Mesenchymal stem cell (in vitro differentiated cells and primary cell): ENCODE measurements around the gene MCM6.

Source experiments
- DNase-seq: peaks from one replicate; pipeline ENCODE4 v3.0.0-alpha.2; 2013
- H2AFZ ChIP-seq: one replicate; pipeline ENCODE4 v1.6.1; 2013; ENCODE audit warnings: low read depth, mild to moderate bottlenecking, control low read depth, inconsistent platforms, low read length, moderate library complexity
- H2AK5ac ChIP-seq: 2 replicates; pipeline ENCODE4 v1.6.1; 2013; ENCODE audit warnings: low read length, moderate library complexity, mild to moderate bottlenecking, inconsistent platforms; ENCODE audit not compliant: severe bottlenecking
- H2BK120ac ChIP-seq: one replicate; pipeline ENCODE4 v1.6.1; 2013; ENCODE audit warnings: low read depth, mild to moderate bottlenecking, inconsistent platforms, low read length, moderate library complexity
- H2BK12ac ChIP-seq, 2 experiments: one replicate each; pipeline ENCODE4 v1.6.1; 2013; ENCODE audit warnings: inconsistent platforms in 2 of 2, low read length in 2 of 2, mild to moderate bottlenecking in 2 of 2, moderate library complexity in 2 of 2, control low read depth in 1 of 2
- H2BK15ac ChIP-seq: one replicate; pipeline ENCODE4 v1.6.1; 2013; ENCODE audit warnings: mild to moderate bottlenecking, low read depth, inconsistent platforms; ENCODE audit not compliant: poor library complexity, severe bottlenecking
- H2BK5ac ChIP-seq: 2 replicates; pipeline ENCODE4 v1.6.1; 2013; ENCODE audit warnings: low read depth, mild to moderate bottlenecking, low read length, control low read depth, inconsistent platforms; ENCODE audit not compliant: poor library complexity, severe bottlenecking
- H3K14ac ChIP-seq, 2 experiments: one replicate each; pipeline ENCODE4 v1.6.1; 2013; ENCODE audit warnings: inconsistent platforms in 2 of 2, low read length in 2 of 2, control low read depth in 1 of 2, mild to moderate bottlenecking in 1 of 2, moderate library complexity in 1 of 2
- H3K18ac ChIP-seq, 2 experiments: one replicate each; pipeline ENCODE4 v1.6.1; 2013; ENCODE audit warnings: inconsistent platforms in 2 of 2, low read length in 2 of 2, control low read depth in 1 of 2, low read depth in 1 of 2, mild to moderate bottlenecking in 1 of 2
- H3K23ac ChIP-seq, 2 experiments: one replicate each; pipeline ENCODE4 v1.6.1; 2013; ENCODE audit warnings: inconsistent platforms in 2 of 2, low read length in 2 of 2, mild to moderate bottlenecking in 2 of 2, moderate library complexity in 2 of 2, control low read depth in 1 of 2
- H3K27ac ChIP-seq: 2 replicates; pipeline ENCODE4 v1.5.1; 2013; ENCODE audit warnings: mild to moderate bottlenecking, moderate library complexity, low read length, control low read depth, inconsistent platforms; ENCODE audit not compliant: poor library complexity, severe bottlenecking
- H3K27me3 ChIP-seq, 2 experiments: 2 replicates each; pipeline versions ENCODE4 v1.6.1 to v1.7.0; 2013; ENCODE audit warnings: low read length in 2 of 2, mild to moderate bottlenecking in 2 of 2, moderate library complexity in 2 of 2, control low read depth in 1 of 2, inconsistent platforms in 1 of 2; ENCODE audit not compliant: control insufficient read depth in 1 of 2, insufficient read depth in 1 of 2
- H3K36me3 ChIP-seq, 2 experiments: 2 replicates each; pipeline versions ENCODE4 v1.6.1 to v1.7.0; 2013; ENCODE audit warnings: low read length in 2 of 2, control low read depth in 1 of 2, inconsistent platforms in 1 of 2, low read depth in 1 of 2, mild to moderate bottlenecking in 1 of 2; ENCODE audit not compliant: insufficient read depth in 2 of 2, control insufficient read depth in 1 of 2
- H3K4ac ChIP-seq, 2 experiments: one replicate each; pipeline ENCODE4 v1.6.1; 2013; ENCODE audit warnings: inconsistent platforms in 2 of 2, low read length in 2 of 2, mild to moderate bottlenecking in 2 of 2, moderate library complexity in 2 of 2, control low read depth in 1 of 2, low read depth in 1 of 2
- H3K4me1 ChIP-seq: 2 replicates; pipeline ENCODE4 v1.6.1; 2013; ENCODE audit warnings: low read depth, low read length, control low read depth; ENCODE audit not compliant: control insufficient read depth, insufficient read depth
- H3K4me2 ChIP-seq: 2 replicates; pipeline ENCODE4 v1.6.1; 2013; ENCODE audit warnings: low read length, mild to moderate bottlenecking, inconsistent platforms; ENCODE audit not compliant: poor library complexity, severe bottlenecking
- H3K4me3 ChIP-seq, 2 experiments: 2 replicates each; pipeline versions ENCODE4 v1.5.1 to v1.7.0; 2013; ENCODE audit warnings: low read length in 2 of 2, mild to moderate bottlenecking in 2 of 2, control low read depth in 1 of 2, low read depth in 1 of 2; ENCODE audit not compliant: insufficient read depth in 1 of 2
- H3K79me1 ChIP-seq: replicated peaks from 2 replicates; pipeline ENCODE4 v1.6.1; 2013; ENCODE audit warnings: mild to moderate bottlenecking, control low read depth, low read length, inconsistent platforms; ENCODE audit not compliant: poor library complexity, severe bottlenecking
- H3K9ac ChIP-seq: 2 replicates; pipeline ENCODE4 v1.7.0; 2013; ENCODE audit warnings: mild to moderate bottlenecking, low read length, moderate library complexity
- H3K9me3 ChIP-seq: 2 replicates; pipeline ENCODE4 v1.7.0; 2013; ENCODE audit warnings: mild to moderate bottlenecking, low read length; ENCODE audit not compliant: control insufficient read depth
- H4K8ac ChIP-seq: one replicate; pipeline ENCODE4 v1.6.1; 2013; ENCODE audit warnings: inconsistent platforms, mild to moderate bottlenecking, low read length, moderate library complexity
- H4K91ac ChIP-seq: one replicate; pipeline ENCODE4 v1.6.1; 2013; ENCODE audit warnings: mild to moderate bottlenecking, low read length, inconsistent platforms
- WGBS: methylation state at CpG from one replicate; pipeline ENCODE4 v1.1.7; 2013; ENCODE audit warnings: mixed read lengths; 5-methylcytosine and 5-hydroxymethylcytosine counted together

MCM6 gene

GRCh38 chr2:135840601-135841000, 35.6 kb downstream of the MCM6 start:
- no peak overlapping the region for H2AK5ac ChIP-seq
- no peak overlapping the region for H4K8ac ChIP-seq
- 54% methylated on average over 2 of the region's 2 CpGs for WGBS
- H2BK5ac ChIP-seq = no peak overlapping the region
- no peak overlapping the region for H3K27ac ChIP-seq
- peak; percentile 41 for DNase-seq
- H2BK15ac ChIP-seq = no peak overlapping the region
- peaks cover 0 to 20% of the 10 kb centered on the region in 2 experiments for H3K36me3 ChIP-seq
- H3K27me3 ChIP-seq = no peaks in the 10 kb centered on the region
- H2BK120ac ChIP-seq = no peak overlapping the region
- H3K4me1 ChIP-seq = peaks cover 1% of the 10 kb centered on the region
- H3K4ac ChIP-seq = no peak overlapping the region
- H3K4me3 ChIP-seq = peak overlapping the region in 1 of 2 experiments; percentile 69
- no peak overlapping the region for H3K23ac ChIP-seq
- no peak overlapping the region for H4K91ac ChIP-seq
- no peaks in the 10 kb centered on the region for H3K79me1 ChIP-seq
- H2AFZ ChIP-seq = no peak overlapping the region
- no peak overlapping the region for H2BK12ac ChIP-seq
- no peak overlapping the region for H3K4me2 ChIP-seq
- H3K18ac ChIP-seq = no peak overlapping the region
- H3K9ac ChIP-seq = peak overlapping the region; percentile 63
- no peak overlapping the region for H3K14ac ChIP-seq
- H3K9me3 ChIP-seq = no peaks in the 10 kb centered on the region

GRCh38 chr2:135839713-135840112, 36.5 kb downstream of the MCM6 start:
- H3K14ac ChIP-seq = no peak overlapping the region
- peak; percentile 30 for DNase-seq
- no CpG with 5 or more reads among the region's 2 CpGs for WGBS
- H4K8ac ChIP-seq = no peak overlapping the region
- no peaks in the 10 kb centered on the region for H3K27me3 ChIP-seq
- no peak overlapping the region for H2BK5ac ChIP-seq
- peaks cover 1% of the 10 kb centered on the region for H3K4me1 ChIP-seq
- no peak overlapping the region for H3K4me2 ChIP-seq
- no peak overlapping the region for H3K4me3 ChIP-seq
- H2BK120ac ChIP-seq = no peak overlapping the region
- no peak overlapping the region for H2AFZ ChIP-seq
- H2AK5ac ChIP-seq = no peak overlapping the region
- H4K91ac ChIP-seq = no peak overlapping the region
- H3K4ac ChIP-seq = no peak overlapping the region
- H3K36me3 ChIP-seq = peaks cover 0 to 11% of the 10 kb centered on the region in 2 experiments
- H2BK15ac ChIP-seq = no peak overlapping the region
- no peak overlapping the region for H2BK12ac ChIP-seq
- no peak overlapping the region for H3K27ac ChIP-seq
- no peaks in the 10 kb centered on the region for H3K9me3 ChIP-seq
- H3K79me1 ChIP-seq = no peaks in the 10 kb centered on the region
- H3K9ac ChIP-seq = peak overlapping the region; percentile 63
- no peak overlapping the region for H3K23ac ChIP-seq
- H3K18ac ChIP-seq = no peak overlapping the region

GRCh38 chr2:135838502-135838901, 37.7 kb downstream of the MCM6 start:
- no peaks in the 10 kb centered on the region for H3K79me1 ChIP-seq
- H3K4me2 ChIP-seq = no peak overlapping the region
- H3K9me3 ChIP-seq = no peaks in the 10 kb centered on the region
- no peak overlapping the region for H3K23ac ChIP-seq
- no peak overlapping the region for H2BK120ac ChIP-seq
- no peak overlapping the region for H4K8ac ChIP-seq
- H3K4me1 ChIP-seq = peaks cover 1% of the 10 kb centered on the region
- H4K91ac ChIP-seq = no peak overlapping the region
- 98% methylated on average over 2 of the region's 3 CpGs for WGBS
- H2AK5ac ChIP-seq = no peak overlapping the region
- no peaks in the 10 kb centered on the region for H3K27me3 ChIP-seq
- H3K9ac ChIP-seq = no peak overlapping the region
- no peak overlapping the region for H3K14ac ChIP-seq
- no peak overlapping the region for H3K18ac ChIP-seq
- DNase-seq = no peak
- H3K4ac ChIP-seq = no peak overlapping the region
- H3K36me3 ChIP-seq = peaks cover 0 to 2% of the 10 kb centered on the region in 2 experiments
- no peak overlapping the region for H2BK5ac ChIP-seq
- H2AFZ ChIP-seq = no peak overlapping the region
- H3K4me3 ChIP-seq = no peak overlapping the region
- H2BK15ac ChIP-seq = no peak overlapping the region
- no peak overlapping the region for H2BK12ac ChIP-seq
- H3K27ac ChIP-seq = no peak overlapping the region

DNA sequence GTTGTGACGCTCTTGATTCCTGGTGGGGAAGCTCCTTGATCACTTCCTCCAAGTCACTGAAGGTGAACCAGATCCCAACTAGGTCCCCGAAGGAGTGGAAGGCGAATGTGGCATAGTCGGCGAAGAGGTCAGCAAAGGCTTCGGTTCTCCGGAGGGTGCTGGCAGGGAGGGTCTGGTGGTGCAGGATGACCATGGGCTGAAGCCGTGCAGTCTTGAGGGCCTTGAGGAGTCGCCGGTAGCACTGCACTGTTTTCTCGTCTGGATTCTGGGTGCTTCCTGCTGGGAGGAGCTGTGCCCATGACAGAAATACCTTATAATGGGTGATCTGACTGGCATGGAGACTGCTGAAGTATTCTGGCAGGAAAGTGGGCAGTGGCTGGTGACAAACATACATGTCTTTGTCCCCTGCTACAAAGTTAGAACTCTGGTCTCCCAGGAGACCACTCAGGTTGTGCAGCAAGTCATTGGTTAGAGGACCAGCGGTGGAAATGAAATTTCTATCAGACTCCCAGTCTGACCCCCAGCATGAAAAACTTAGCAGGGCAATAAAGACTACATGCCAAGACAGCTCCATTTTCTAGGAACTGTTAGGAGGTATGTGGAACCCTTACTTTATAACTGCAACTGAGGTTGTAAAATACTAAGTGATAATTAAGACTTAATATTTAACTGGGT, 39.5 kb downstream of the MCM6 start, which contains the start of gene LCT:
LCT (minus strand) TSS at position 589 of the 675 bp plus-strand sequence; CDS start at position 574, 15 bp downstream.
- no peak for DNase-seq
- H2BK12ac ChIP-seq = no peak within 1 kb of the TSS
- no peak within 1 kb of the TSS for H2AFZ ChIP-seq
- no peak within 1 kb of the TSS for H3K4me3 ChIP-seq
- WGBS = 93% methylated on average over 12 of the region's 12 CpGs
- H3K9ac ChIP-seq = no peak within 1 kb of the TSS
- no peak within 1 kb of the TSS for H3K14ac ChIP-seq
- no peaks in the 10 kb centered on the region for H3K79me1 ChIP-seq
- H3K18ac ChIP-seq = peak within 1 kb of the TSS in 1 of 2 experiments; percentile 11
- no peak within 1 kb of the TSS for H4K8ac ChIP-seq
- no peaks in the 10 kb centered on the region for H3K9me3 ChIP-seq
- no peak within 1 kb of the TSS for H4K91ac ChIP-seq
- no peak within 1 kb of the TSS for H2BK15ac ChIP-seq
- H3K4me2 ChIP-seq = no peak within 1 kb of the TSS
- H3K4me1 ChIP-seq = no peaks in the 10 kb centered on the region
- no peak within 1 kb of the TSS for H3K23ac ChIP-seq
- H3K36me3 ChIP-seq = peaks cover 0 to 2% of the 10 kb centered on the region in 2 experiments
- H3K27me3 ChIP-seq = no peaks in the 10 kb centered on the region
- no peak within 1 kb of the TSS for H2BK5ac ChIP-seq
- no peak within 1 kb of the TSS for H2BK120ac ChIP-seq
- no peak within 1 kb of the TSS for H2AK5ac ChIP-seq
- no peak within 1 kb of the TSS for H3K27ac ChIP-seq
- no peak within 1 kb of the TSS for H3K4ac ChIP-seq
